PFSK-1 (cell line): ENCODE measurements around the gene OR9Q1.

ENCODE experiments used
- FOXP2 ChIP-seq: optimal IDR thresholded peaks from 2 replicates; pipeline ENCODE3; 2011; ENCODE audit warnings: borderline replicate concordance, control low read depth, inconsistent platforms; ENCODE audit not compliant: insufficient read depth; ENCODE audit errors: extremely low read length, extremely low read depth
- POLR2AphosphoS5 ChIP-seq: IDR thresholded peaks from 2 replicates; pipeline ENCODE4 v1.6.1; 2012; ENCODE audit warnings: low read depth, mild to moderate bottlenecking, control low read depth, low read length, moderate library complexity
- REST ChIP-seq, 2 experiments: IDR thresholded peaks; 2 replicates each; pipeline versions ENCODE4 v1.6.1 to v1.8.0; 2011 to 2012; ENCODE audit warnings: low read depth in 2 of 2, low read length in 2 of 2, control low read depth in 1 of 2, inconsistent platforms in 1 of 2, mild to moderate bottlenecking in 1 of 2, moderate library complexity in 1 of 2; ENCODE audit not compliant: insufficient read depth in 1 of 2
- SIN3A ChIP-seq: IDR thresholded peaks from 2 replicates; pipeline ENCODE4 v1.6.1; 2012; ENCODE audit warnings: mild to moderate bottlenecking, low read length, moderate library complexity, borderline replicate concordance; ENCODE audit not compliant: insufficient read depth
- TAF1 ChIP-seq: IDR thresholded peaks from 2 replicates; pipeline ENCODE4 v1.6.1; 2012; ENCODE audit warnings: low read length, control low read depth, borderline replicate concordance; ENCODE audit not compliant: insufficient read depth

DNA sequence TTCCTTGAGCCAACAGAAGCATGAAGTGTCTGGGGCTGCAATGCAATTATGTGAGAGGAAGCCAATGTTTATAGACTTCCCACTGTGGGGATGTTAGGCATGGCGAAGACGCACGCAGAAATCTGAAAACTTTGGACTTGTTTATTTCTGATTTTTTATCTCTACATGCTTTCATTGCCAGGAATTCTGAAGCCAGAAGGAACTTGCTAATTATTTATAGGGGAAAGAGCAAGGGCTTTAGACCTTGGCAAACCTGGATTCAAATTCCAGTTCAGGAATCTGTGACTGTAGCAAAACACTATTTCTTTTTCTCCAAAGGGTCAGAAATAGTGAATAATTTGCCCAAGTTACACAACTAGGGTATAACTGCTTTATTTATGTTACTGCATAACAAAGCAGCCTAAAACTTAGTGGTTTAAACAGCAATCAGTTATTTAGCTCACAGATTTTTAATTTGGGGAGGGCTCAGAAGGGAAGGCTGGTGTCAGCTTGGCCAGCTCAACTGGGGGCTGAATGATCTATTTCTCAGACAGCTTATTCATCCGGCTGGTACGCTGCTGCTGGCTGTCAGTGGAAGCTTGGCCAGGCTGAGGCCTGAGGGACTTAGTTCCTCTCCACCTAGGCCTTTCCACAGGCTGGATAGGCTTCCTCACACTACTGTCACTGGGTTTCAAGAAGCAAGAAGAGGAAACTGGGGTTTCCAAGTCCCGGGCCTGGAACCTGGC is 5.2 kb downstream of the OR9Q1 start:
- no peak for TF ChIP-seq SIN3A
- TF ChIP-seq REST (IDR thresholded peaks at IDR 0.05; ENCODE audit: insufficient read depth in 1 of 2, low read depth in 2 of 2, low read length in 2 of 2) = no peak
- TF ChIP-seq TAF1 = no peak
- TF ChIP-seq POLR2AphosphoS5 = no peak
- no peak for TF ChIP-seq FOXP2
